SKM-1 treated with dmso at 0.1 percent for 144 hours (cell line): Measurements from ENCODE around the gene GPRC5C.

Experiments
- DNase-seq: peaks from one replicate; lab custom pipeline; 2025; ENCODE audit not compliant: unreplicated experiment; lab: John Stamatoyannopoulos, UW

Gene GPRC5C

DNA sequence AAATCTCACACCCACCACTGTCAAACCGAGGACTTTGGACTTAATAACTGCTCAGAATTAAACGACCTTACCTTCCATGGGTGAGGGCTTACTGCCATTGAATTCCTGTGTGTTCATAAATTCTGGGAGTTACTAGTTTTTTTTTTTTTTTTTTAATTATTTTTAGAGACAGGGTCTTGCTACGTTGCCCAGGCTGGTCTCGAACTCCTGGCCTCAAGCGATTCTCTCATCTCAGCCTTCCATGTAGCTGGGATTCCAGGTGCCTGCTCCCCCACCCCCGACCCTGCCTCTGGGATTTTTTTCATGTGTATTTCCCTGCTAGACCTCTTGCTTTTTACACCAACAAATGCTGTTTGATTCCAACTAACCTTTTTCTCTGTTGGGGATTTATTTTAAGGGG, 19.7 kb downstream of the GPRC5C start:
- DNase-seq, result no peak

- no peak for DNase-seq
These were observed 20.3 kb downstream of the GPRC5C start for GRCh38 chr17:74452033-74452840.

DNA sequence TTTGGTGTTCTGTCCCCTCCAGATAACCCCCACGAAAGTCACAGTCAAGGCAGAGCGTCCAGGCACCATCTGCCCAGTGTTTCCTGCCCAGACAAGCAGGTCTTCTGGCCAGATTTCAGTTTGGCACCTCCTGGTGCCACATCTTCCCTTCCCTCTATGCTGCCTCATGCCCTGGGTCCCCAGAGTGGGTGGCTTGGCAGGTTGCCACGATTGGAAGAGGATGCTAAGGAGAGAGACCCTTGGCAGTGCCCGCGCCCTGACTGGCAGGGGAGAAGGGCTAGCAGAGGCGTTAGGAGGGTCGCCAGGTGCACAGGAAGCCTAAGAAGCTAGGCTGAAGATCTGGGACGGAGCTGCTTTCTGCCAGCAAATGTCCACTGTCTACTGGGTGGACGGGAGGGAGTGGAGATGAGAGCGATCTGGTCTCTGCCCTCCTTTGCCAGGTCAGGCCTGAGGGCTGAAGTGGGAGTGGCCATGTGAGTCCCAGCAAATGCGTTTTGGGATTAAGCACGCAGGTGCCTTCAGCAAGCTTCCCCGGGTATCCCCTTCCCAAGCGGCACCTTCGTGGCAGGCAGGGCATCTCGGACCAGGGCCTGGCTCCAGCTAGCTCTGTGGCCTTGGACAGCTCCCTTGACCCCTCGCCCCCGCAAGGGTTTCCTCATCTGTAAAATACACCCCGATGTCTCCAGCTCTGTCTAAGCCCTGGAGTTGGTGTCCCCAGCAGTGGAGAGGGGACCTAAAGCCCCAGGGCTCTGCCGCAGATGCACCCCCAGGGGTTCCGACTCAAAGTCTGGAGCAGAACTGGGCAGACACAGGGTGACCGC, 21.2 kb downstream of the GPRC5C start:
- DNase-seq, result no peak

- DNase-seq, result peak; percentile 52
These were observed 21.8 kb downstream of the GPRC5C start for GRCh38 chr17:74453665-74454196.

DNA sequence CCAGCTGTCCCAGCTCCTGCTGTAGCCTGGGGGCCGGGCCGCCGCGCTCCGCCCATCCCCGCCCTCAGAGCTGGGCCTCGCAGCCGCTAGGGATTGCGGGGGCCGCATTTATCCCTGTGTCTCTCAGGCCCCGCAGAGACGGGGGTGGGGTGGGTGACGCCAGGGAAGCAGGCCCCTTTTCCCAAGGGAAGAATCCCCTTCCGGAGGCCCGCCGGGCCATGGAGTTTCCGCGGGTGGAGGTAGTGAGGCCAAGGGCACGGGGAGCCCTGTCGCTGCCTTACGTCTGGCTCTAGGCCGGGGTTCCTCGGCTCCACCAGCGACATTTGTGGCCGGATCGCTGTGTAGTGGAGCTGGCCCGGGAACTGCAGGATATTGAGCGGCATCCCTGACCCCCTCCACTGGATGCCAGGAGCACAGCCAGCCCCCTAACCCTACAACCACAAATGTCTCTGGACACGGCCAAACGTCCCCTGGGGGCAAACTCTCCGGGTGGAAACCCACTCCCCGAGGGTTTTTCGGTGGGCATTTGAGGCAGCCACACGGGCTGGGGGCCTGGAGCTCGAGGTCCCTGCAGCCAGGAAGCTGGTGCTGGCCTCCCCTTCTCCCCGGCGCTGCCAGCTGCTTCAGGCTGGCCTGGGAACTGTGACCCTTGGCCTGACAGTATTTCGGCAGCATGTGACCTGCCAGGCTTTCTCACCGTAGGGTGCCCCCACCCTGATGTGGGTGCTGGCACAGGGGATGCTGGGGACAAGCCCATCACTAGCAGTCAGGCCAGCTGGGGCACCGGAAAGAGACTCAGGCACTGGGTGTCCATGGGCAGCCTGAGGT, 22.5 kb downstream of the GPRC5C start:
- DNase-seq, result no peak

DNA sequence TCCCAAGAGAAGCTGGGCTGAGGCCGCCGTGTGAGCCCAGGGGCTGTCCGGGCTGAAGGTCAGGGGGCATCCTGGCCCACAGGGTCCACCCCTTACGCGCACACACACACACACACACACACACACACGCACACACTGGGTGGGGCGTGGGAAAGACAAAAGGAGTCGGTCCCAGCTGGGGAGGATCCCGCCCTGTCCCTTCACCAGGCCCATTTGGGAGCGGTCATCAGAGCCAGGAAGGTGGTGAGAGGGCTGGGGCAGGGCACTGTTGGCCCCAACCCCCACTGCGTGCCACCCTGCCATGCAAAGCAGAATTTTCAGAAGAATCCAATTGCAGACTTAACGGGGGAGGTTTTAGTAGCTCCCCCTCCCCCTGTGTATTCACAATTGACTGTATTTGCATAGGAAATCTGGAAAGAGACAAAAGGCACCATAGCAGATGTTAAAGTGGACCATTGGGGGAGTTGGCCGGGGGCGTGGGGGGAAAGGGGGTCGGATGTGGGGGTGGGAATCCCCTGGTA, 23.2 kb downstream of the GPRC5C start:
- no peak for DNase-seq

DNA sequence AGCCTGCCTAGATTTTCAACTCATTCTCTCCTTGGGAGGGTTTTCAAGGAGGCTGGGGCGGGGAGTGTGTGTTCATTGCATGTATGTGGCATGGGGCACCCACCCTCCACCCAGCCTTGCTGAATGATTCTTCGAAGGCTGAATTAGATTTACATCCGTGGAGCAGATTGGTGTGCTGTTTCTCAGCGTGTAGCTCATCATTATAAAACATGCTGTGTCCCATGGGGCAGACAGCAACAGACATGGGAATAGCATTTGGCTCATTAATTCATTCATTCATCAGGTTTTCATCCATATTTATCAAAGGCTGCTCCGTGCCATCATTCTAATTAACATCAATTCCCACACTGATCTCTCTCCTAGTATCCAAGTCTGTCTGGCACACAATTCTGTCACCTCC, 23.9 kb downstream of the GPRC5C start:
- no peak for DNase-seq

GRCh38 chr17:74457146-74457819, 25.4 kb downstream of the GPRC5C start:
- peak; percentile 27 for DNase-seq

- DNase-seq, result no peak
These were observed 25.9 kb downstream of the GPRC5C start for GRCh38 chr17:74457820-74458166.

- no peak for DNase-seq
These were observed 26.9 kb downstream of the GPRC5C start for GRCh38 chr17:74458835-74459234.

DNA sequence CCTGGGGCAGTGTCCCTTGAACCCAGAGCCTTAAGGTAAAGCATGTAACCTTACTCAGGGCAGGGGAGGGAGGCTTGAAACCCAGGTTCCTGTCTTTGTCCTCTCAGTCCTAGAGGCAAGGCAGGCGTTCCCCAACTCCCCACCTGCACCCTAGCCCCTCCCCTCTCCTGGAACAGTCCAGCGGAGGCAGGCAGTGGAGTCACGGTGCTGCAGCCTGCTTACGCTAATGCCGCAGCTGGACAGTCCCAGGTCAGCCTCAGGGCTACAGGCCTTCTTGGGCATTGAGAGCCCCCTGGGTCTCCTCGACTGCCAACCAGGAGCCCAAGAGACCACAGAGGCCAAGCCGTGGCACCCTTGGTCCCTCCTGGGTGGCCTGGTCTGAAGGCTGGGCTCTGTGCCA, 27.7 kb downstream of the GPRC5C start:
- DNase-seq, result no peak

- DNase-seq, result no peak
These were observed 28.4 kb downstream of the GPRC5C start for GRCh38 chr17:74460241-74460640.

GRCh38 chr17:74460996-74461395, 29.1 kb downstream of the GPRC5C start:
- DNase-seq, result no peak

DNA sequence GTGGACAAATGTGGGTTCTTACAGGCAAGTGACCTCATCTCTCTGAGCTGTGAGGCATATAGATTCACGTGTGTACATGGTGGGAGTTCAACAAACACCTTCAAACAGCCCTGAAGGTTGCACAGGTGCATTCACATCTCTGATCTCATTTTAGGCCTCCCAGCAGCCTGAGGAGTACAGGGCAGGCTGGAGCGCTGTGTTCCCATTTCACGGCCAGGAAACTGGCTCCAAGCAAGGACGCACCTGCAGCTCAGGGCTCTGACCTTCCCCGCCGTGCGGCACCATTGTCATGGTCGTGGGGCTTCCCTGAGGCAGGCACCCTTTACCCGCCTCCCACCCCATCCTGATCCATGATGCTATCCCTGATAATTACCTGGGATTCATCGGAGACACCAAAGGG, 29.7 kb downstream of the GPRC5C start:
- no peak for DNase-seq

DNA sequence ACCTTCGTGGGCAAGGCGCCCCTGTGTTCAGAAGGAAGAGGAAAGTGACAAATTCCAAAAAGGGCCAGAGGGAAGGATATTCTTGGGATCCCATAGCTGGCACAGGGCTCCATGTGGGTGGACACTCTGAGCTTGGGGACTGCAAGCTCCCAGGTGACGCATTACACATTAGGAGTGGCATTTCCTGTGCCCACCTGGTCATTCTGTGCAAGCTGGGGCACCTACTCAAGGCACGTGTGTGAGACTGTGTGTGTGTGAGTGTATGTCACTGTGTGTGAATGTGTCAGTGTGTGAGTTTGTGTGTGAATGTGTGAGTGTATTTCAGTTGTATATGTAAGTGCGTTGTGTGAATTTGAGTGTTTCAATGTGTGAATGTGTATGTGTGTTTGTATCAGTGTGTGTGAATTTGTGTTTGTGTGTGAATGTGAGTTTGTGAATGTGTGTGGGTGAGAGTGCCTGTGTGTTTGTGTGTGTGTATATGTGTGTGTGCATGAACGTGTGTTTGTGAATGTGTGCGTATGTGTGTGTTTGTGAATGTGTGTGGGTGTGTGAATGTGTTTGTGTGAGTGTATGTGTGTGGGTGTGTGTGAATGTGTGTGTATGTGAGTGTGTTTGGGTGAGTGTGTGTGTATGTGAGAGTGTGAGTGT, 33.0 kb downstream of the GPRC5C start:
- DNase-seq, result no peak

GRCh38 chr17:74465378-74466110, 33.7 kb downstream of the GPRC5C start:
- peak; percentile 21 for DNase-seq

DNA sequence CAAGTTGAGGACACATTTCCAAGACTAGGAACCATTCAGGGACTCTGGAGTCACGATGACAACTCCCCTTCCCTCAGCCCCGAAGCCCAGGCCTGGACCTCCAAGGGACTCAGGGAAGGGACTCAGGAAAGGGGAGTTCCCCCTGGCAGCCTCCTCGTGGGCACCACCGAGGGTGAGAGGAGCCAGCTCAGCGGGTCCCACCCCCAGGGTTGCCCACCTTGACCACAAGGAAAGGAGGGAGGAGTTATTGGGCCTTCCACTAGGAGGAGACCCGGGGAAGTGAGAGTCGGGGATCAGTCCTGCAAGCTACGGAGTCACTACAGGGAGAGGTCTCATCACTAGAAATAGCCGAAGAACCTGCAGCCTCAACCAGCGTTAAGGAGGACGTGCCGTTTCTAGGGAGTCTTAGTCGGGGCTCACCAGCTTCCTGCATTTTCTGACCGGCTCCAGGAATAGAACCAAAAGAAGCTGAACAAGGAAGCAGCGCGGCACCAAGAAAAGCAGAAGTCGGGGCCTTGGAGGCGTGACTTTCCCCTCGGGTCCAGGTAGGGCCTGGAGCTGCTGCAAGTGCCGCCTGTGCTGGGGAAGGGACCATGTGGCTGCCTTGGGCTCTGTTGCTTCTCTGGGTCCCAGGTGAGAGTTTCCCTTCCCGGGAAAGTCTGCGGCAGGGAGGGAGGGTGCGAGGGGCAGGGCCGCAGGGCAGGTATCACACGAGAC, 34.4 kb downstream of the GPRC5C start, which contains the start of gene CD300A:
TSS of gene CD300A (plus strand) at position 524 of the 717 bp plus-strand sequence. CDS start at position 594, 70 bp downstream.
- DNase-seq, result peak; percentile 80

GRCh38 chr17:74466828-74467184, 34.9 kb downstream of the GPRC5C start:
- no peak for DNase-seq
